ENCODE results near the gene ARHGAP10.
A peak's percentile ranks its signal among the peaks of the same experiment; 100 is the strongest.
"Not testable (repeated sequence)": the region's sequence is repeated elsewhere in the genome, so short reads cannot be mapped to it uniquely, and the experiment has no call there.

Gene ARHGAP10

DNA sequence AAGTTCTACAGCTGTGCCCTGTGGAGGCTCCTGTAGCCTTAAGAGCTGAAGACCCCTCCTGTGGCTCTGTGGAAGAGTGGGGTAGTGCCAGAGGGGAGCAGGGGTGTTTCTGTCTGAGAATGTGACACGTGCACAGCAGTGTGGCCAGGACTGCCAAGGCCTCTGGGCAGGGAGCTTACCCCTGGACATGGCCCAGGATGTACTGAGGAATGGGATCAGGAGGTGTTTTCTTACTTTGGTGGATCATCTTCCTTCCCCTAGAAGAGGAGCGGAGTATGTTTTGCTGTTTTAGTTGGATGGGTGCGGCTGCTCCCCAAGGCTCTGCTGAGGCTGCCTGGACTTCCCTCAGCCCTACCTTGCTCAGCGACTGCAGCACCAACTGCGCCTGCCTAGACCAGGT is 342.6 kb downstream of the ARHGAP10 start:
- DNase-seq = no peak

DNA sequence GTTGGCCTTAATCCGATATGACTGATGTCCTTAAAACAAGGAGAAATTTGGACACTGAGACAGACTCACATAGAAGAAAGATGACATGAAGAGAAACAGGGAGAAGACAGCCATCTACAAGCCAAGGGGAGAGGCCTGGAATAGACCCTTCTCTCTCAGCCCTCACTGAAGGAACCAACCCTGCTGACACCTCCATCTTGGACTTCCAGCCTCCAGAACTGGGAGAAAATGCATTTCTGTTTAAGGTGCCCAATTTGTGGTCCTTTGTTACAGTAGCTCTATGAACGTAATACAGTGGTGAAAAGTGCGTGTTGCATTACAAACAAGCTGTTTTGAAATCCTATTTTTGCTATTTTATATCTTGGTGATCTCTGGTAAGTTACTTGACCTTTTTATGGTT is 343.6 kb downstream of the ARHGAP10 start:
- no peak for DNase-seq

DNA sequence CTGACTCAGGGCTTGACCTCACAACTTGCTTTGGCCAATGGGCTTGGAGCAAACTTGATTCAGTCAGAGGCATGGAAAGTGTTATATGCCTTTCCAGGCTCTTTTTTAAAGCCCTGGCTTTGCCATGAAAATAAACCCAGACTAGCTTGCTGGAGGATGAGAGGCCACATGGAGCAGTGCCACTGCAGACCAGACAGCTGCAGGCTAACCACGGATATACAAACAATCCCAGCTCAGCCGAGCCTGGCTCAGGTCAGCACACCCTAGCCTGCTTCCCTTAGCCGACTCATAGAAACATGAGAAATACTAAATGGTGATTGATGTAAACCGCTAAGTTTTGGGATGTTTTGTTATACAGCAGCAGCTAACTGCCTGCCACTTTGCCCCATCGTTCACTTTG is 345.1 kb downstream of the ARHGAP10 start:
- DNase-seq = no peak

DNA sequence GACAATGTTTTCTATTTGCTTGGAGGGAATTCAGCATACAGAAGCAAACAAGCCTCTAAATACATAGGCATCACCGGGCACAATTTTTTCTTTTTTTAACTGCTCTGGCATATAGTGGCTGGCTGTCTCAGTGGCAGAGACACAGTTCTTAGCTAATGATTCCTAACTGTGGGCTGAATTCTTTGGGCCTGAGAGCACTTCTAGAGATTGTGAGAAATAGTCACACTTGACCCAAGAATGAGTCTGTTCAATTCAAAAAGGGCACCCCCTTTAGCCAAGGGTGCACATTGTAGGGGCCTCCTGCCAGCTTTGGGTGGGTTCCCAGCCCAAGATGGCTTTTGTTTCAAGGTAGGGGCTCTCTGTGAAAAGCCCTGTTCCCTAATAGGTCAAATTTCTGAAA is 345.7 kb downstream of the ARHGAP10 start:
- DNase-seq = no peak

DNA sequence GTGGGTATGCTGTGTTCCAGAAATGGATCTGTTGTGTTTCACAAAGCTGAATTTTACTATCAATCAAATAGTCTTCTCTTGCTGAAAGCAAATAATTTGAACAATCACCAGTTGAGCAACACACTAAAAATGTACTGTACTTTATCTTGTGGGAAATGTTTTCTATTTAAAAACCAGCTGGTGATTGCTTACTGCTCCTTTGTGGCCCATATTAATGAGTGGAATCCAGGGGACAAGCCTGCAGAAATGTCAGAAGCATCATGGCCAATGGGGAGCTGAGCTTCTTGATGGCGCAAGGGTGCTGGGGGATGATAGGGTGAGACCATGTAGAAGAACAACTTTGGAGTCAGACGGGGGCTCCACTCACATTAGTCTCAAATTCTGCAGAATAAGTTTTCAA is 346.2 kb downstream of the ARHGAP10 start:
- no peak for DNase-seq

DNA sequence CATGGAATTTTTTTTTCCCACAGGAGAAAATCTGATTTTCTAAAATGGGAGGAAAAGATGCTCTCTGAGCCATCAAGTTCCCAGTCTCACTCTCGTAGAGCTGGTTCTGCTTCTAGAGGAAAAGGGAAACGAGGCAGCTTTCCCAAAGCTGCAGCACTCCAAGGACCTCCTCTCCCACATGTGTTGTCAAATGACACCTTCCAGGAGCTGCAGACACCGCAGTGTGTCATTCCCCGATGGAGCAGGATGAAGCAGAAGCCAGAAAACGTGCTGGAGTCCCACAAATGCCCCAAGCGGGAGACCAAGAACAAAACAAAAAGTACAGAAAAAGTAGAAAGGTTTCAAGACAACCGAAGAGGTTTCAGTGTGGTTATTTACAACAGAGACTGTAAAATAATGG is 348.1 kb downstream of the ARHGAP10 start:
- DNase-seq = no peak

DNA sequence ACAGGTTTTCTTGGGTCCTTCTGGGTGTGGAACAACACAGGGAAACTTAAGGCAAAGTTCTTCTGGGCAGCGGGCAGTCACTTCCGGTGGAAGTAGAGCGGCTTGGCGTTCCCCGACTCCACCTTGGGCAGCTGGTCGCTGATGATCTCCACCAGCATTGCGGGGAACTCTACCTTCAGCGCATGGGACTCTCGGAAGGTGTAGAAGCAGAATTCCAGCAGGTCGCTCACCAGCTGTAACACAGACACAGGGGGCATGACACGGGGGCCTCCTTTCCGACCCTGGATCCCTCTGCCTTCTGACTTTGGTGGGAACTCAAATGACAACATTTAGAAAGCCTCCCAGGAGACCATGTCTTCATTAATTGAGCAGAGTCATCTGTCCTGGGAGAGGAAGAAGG is 349.4 kb downstream of the ARHGAP10 start:
- no peak for DNase-seq

DNA sequence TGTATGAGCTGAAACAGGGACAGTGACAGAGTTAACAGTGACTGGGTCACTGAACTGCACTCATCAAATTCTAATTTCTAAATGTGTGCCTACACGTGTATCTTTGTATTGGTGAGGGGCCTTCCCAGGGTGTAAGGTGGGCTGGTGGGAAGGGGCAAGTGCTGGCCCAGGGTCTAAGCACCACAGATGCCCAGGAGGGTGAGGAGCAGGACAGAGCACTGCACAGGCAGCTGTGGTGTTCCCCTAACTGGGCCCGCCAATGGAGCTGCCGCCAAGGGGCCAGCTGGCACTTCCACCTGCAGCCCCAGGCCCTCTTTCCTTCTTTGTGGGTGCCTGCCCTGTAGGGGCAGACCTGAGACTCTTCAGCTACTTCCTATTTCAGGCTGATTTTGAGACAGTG is 349.9 kb downstream of the ARHGAP10 start:
- DNase-seq = no peak

DNA sequence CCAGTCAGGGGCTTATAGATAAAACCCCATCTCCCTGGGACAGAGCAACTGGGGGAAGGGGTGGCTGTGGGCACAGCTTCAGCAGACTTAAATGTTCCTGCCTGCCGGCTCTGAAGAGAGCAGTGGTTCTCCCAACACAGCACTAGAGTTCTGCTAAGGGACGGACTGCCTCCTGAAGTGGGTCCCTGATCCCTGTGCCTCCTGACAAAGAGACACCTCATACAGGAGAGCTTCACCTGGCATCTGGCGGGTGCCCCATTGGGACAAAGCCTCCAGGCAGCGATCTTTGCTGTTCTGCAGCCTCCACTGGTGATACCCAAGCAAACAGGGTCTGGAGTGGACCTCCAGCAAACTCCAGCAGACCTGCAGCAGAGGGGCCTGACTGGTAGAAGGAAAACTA is 351.2 kb downstream of the ARHGAP10 start:
- not testable (repeated sequence) for DNase-seq

DNA sequence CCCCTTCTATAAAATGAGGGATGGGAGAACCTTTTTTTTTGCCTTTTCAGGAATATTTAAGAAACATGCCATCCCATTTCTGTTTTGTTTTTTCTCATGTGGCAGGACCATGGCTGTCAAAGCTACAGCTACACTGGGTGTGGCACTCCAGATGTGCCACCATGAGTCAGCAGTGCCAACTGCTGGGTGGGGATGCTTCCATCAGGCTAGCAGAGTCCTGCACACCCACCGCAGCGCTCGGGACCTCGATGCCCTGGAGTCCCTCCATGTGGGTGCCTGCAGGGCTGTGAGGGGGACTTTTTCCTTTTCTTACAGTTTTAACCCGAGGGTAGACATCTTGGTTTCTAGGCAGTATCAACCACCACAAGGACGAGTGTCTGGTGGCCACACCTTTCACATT is 357.7 kb downstream of the ARHGAP10 start:
- DNase-seq = no peak

DNA sequence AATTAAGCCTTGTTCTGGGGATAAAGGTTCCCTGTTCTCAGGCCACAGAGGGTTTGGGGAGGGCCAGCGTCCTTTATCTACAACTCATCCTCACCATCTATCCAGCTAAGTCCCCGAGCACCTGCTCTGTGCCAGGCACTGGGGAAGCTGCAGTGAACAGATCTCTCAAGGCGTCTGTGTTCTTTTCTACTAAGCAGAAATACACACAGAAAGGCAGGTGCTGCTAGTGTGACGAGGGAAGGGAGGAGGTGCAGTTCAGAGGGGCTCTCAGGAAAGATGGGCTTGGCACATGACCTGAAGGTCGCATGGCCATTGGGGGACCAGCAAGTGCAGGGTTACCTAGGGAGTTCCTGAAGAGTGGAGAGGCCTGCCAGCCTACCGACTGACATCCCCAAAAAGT is 358.1 kb downstream of the ARHGAP10 start:
- no peak for DNase-seq

DNA sequence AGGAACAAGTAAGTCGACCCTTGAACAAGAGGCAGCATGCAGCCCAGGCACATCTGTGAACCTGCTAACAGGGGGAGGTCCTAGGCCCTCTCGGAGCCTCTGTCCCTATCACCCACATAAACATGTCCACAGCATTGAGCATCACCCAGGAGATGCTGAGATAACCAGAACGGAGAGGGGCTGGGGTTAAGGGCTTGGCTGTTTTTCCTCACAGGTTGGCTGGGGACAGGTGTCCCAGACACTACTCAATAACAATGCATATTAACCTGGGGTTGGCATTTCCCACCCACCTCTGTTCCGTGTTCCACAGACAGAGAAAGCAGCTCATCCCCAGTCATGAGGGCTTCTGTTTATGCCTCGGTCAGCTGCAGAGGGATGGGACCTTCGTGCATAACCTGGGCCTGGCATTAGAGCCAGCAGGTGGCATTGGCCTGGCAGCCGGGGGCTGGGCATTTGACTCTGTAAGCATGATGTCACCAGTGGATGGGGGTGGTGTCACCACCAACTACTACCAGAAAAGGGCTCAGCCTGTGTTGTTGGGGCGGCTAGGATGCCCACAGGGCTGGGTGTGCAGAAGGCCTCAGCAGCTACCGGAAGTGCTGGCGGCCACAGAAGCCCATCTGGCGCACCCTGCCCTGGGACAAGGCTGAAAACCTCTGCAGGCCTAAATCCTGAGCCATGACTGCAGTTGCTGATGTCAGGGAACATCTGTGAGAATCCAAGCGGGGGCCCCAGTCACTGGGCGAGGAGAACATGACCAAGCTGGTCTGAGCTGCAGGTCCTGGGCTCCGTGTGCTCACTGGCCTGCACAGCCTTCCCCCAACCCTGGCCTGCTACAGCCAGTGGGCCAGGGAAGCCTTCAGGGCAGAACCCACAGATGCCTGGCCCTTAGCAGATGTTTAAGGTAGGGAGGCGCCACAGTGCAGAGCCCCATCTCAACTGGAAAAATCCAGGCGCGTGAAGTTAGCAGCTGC is 358.9 kb downstream of the ARHGAP10 start:
- no peak for DNase-seq

DNA sequence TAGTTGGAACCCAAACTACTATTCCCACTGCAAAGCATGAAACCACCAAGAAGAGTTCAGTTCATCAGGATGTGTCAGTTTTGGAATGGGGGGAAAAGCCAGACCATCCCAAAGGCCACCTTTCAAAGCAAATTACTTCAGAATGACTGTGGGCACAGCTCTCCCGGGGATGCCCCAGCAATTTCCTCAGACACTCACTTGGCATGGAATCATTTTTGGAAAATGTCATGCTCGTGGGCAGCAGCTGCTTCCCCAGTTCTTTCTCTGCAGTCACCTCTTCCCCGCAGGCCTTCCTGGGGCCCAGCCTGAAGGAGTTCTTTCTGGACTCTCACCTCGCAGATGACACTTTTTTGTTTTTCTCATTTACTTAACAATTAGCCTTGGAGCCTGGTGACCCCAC is 360.0 kb downstream of the ARHGAP10 start:
- DNase-seq = no peak

DNA sequence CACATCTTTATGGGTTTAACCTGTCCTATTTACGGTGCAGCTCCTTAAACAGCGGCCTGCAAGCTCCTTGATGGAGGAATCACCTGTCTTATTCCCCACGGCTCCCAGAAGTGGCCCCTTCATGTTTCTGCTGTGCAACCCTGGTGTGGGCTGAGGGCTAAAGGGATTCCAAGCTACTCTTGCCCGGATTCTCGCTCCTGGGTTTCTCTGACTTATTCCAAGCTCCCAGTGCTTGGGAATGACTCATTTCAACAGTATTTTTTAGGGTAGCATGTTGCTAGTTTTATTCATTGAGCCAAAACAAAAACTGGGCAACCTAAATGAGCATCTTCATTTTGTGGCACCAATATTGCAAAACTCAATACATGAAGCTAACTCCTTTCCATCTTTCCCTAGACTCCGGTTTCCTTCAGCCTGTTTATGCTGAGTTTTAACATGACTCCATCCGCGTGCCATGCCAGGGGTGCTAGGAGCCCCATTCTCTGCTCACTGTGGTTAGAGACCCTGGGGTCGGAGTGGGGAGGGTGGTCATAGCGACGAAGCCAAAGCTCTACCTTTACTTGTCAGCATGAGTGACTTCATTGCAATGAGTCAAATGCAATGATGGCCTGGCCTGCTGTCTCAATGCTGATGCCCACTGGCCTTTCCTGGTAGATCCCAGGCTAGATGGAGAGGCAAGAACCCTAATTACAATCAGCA is 360.6 kb downstream of the ARHGAP10 start:
- DNase-seq = no peak

DNA sequence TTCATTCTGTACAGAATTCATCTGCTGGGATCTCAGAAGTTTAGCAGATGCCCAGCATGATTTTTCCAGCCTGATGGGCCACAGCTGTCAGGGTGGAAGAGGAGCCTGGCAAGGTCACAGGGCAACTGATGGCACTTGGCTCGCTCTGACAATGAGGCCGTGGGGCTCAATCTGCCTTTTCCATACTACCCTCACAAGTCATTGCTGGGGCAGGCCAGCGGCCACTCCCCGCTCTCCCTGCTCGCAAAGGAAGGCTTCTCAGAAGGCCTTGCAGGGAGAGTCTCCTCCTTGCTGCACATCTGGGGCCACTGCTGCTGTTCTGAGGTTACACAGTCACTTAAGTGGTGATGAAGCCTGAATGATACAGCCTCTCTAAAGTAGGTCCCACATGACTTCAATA is 361.2 kb downstream of the ARHGAP10 start:
- DNase-seq = no peak

DNA sequence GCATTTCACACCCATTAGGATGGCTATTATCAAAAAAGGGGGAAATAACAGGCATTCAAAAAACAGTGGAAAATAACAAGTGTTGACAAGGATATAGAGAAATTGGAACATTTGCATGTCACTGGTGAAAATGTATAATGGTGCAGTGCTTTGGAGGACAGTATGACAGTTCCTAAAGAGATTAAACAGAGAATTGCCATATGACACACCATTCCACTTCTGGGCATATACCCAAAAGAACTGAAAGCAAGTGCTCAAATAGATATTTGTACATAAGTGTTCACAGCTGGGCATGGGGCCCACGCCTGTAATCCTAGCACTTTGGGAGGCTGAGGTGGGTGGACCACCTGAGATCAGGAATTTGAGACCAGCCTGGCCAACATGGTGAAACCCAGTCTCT is 362.3 kb downstream of the ARHGAP10 start:
- DNase-seq = no peak

DNA sequence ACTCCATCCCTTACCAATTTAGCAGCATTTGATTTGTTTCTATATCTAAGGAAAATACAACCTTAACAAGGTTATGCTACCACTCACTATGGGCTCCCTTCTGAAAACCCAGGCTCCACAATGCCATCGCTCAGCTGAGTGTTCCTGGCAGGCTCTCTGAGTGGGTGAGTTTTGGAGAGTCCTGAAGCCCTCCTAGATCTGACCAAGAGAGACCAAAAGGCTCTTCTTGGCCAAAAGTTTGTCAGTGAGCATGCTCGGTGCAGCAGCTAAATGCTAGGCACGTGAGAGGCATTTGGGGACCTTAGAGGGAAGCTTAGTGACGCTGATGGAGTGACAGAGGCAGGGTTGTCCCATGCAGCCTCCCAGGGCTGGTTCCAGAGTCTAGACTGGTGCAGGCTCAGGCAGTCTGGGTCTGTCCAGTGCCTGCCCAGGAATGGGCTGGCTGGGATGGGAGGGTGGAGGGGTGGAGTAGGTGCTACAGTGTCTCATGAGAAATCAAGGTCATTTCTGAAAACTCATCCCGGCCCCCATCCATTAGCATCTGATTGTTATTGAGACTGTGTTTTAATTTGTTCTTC is 363.5 kb downstream of the ARHGAP10 start:
- DNase-seq = no peak

DNA sequence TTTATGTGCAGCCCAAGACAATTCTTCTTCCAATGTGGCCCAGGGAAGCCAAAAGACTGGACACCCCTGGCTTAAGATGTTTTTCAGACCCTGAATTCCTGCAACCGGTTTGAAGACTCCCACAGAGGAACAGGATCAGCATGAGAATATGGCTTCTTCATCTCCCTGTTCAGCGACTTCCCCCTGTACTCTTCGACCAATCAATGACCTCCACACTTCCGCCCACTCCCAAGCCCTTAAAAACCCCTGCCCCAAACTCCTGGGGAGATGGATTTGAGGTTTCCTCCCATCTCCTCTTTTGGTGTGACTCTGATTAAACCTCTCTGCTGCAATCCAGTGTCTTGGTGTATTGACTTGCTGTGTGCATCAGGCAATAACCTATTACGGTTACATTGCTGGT is 365.9 kb downstream of the ARHGAP10 start:
- DNase-seq = no peak

DNA sequence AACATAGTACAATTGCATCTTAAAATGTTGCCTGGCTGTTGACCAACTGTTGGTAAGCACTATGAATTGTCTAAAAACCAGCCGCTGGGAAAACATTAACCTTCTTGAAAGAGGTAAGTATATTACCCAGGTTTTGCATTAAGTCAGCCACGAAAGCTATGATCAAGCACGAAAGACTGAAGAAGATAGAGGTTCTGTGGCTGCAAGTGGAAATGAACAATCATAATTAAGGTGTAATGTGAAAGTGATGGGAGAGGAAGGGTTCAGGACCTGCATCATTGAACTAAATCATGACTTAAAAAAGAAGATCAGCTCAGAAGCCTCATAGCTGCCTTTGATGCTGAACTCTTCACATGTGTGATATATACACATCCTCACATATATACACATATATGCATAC is 369.3 kb downstream of the ARHGAP10 start:
- DNase-seq = no peak

DNA sequence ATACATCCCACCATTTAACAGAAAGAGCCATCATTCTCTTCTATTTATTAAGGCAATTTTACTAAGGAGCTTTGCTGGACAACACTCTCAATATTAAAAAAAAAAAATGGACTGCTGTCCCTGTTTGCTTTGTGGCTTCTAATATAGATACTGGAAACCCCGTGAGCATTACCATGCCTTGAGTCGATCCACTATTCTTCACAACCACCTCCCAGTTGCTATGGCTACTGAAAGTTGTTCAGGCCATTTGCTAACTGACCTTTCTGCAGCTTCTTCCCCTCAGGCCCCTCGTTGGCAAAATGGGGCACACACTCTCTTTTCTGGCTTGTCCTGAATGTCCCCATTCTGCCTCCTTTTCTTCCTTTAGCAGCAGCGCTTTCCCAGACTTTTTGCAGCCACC is 369.9 kb downstream of the ARHGAP10 start:
- no peak for DNase-seq

DNA sequence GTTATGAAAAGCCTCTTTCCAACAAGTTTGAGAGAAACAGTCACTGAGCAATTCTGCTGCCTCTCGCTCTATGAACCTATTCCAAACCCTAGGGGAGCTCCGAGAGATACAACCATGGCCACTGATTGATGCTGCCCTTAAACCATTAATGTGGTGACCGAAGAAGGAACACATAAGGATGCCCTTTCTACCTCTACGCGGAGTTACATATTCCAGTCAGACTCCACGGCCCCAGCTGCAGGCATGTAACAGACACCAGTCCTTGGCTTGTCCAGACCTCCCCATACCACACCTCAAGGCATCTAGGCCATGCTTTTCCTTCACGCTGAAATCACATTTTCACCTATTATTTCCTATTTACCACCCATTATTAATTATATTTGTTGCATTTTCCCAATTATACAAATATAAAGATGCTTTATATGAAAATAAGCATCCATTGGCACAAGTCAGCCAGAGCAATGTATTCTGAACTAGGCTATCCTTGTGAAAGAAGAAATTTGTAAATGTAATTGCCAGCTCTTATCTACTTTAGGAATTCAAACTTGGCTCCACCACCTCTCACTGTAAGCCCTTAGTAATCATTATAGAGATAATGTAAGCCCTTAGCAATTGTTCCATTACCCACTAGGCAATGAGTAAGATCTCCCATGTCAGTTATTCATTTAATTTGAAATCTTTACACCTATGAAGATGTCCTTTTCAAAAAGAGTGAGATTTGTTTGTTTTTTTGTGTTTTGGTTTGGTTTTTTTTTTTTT is 371.9 kb downstream of the ARHGAP10 start:
- no peak for DNase-seq

DNA sequence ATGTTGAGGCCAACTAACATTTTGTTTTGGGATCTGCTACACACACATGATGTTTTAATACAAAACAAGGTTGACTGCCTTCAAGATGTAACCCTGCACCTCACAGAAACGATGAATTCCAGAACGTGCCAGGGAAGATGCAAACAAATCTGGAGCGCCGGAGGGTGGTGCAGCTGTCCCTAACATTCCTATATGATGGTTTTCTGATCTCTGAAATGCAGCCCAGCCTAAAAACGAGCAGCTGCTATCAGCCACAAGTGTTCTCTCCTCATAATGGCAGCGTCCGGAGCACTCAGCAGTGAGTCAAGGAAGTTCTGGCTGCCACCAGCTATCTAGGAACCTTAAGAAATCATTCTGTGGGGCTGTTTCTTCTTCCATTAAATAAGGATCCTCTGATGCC is 376.9 kb downstream of the ARHGAP10 start:
- DNase-seq = peak; percentile 42

DNA sequence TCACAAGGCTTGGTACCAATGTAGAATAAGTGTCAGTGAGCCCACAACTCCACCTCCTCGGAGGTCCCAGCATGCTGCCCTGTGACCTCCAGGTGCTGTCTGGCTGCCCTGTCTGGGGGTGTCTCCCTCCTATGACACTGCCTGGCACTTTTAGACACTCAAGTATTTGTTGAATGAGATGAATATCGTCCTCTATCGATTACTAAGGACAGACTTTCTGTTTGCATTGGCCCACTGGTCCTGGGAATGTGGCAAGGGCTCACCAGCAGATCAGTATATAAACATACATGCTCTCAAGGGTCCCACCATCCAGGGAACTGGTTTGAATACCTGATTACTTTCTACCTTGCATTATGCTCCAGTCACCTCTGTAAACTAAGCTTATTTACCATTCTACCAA is 377.3 kb downstream of the ARHGAP10 start:
- no peak for DNase-seq

Measured in left hindlimb (tissue), 1 donor.